Mesothelial cell of epicardium (in vitro differentiated cells): ENCODE data around the gene UTP3. TPM values are rescaled to one million over a fixed set of nuclear protein-coding genes. Genes with fewer than 3 reads are reported as not detected.
"Not testable (repeated sequence)": the region's sequence is repeated elsewhere in the genome, so short reads cannot be mapped to it uniquely, and the experiment has no call there.

Experiments
- DNase-seq, 2 experiments: peaks; one replicate each; pipeline ENCODE4 v3.0.0; 2021; ENCODE audit warnings: low spot score in 2 of 2; ENCODE audit not compliant: unreplicated experiment in 2 of 2
- H3K27ac Mint-ChIP-seq: 2 replicates; pipeline ENCODE4 v1.8.0; 2021; ENCODE audit warnings: mixed read lengths
- H3K27me3 Mint-ChIP-seq: 2 replicates; pipeline ENCODE4 v1.8.0; 2021; ENCODE audit warnings: low read depth, mixed read lengths
- H3K36me3 Mint-ChIP-seq: 2 replicates; pipeline ENCODE4 v1.8.0; 2021; ENCODE audit warnings: mixed read lengths
- H3K4me1 Mint-ChIP-seq: 2 replicates; pipeline ENCODE4 v1.8.0; 2021; ENCODE audit warnings: mixed read lengths
- H3K4me3 Mint-ChIP-seq: 2 replicates; pipeline ENCODE4 v1.8.0; 2021; ENCODE audit warnings: mild to moderate bottlenecking, moderate library complexity, mixed read lengths
- H3K9me3 Mint-ChIP-seq: 2 replicates; pipeline ENCODE4 v1.8.0; 2021; ENCODE audit warnings: mixed read lengths
- total RNA-seq: library from RNA; stranded (reverse); gene quantifications from 3 replicates; pipeline ENCODE4 v1.2.1, GENCODE V29; 2021
- TF ChIP-seq, protein P1 (sequence below): fragments of 200-600 bp; sonication (generic); IDR thresholded peaks from one replicate; pipeline ENCODE4 v1.5.0; 2021; ENCODE audit warnings: antibody characterized with exemption; ENCODE audit not compliant: unreplicated experiment

The UTP3 gene
- total RNA-seq, 1 donor from 2014 or later = 28.0 TPM

DNA sequence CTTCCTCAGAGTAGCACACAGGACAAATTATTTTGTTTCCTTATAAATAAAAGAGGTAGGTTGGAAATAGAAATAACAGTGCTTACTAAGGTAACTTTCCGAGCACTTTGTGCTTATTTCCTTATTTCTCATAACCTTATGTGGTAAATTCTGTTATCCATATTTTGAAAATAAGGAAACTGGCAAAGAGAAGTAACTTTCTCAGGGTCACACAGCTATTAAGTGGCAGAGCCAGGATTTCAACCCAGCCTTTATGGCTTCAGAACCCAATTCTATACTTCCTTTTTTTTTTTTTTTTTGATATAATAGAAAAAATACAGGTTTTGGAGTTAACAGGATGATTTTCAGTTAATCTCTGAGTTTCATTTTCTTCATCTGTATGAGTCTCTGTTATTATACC lies 3.3 kb downstream of the UTP3 start:
- H3K4me3 Mint-ChIP-seq = no peak overlapping the region
- peaks cover 33% of the 10 kb centered on the region for H3K4me1 Mint-ChIP-seq
- DNase-seq = no peak
- no peak overlapping the region for H3K27ac Mint-ChIP-seq
- H3K36me3 Mint-ChIP-seq = peaks cover 5% of the 10 kb centered on the region
- H3K9me3 Mint-ChIP-seq = no peaks in the 10 kb centered on the region
- H3K27me3 Mint-ChIP-seq = no peaks in the 10 kb centered on the region
- TF ChIP-seq, protein P1, sequence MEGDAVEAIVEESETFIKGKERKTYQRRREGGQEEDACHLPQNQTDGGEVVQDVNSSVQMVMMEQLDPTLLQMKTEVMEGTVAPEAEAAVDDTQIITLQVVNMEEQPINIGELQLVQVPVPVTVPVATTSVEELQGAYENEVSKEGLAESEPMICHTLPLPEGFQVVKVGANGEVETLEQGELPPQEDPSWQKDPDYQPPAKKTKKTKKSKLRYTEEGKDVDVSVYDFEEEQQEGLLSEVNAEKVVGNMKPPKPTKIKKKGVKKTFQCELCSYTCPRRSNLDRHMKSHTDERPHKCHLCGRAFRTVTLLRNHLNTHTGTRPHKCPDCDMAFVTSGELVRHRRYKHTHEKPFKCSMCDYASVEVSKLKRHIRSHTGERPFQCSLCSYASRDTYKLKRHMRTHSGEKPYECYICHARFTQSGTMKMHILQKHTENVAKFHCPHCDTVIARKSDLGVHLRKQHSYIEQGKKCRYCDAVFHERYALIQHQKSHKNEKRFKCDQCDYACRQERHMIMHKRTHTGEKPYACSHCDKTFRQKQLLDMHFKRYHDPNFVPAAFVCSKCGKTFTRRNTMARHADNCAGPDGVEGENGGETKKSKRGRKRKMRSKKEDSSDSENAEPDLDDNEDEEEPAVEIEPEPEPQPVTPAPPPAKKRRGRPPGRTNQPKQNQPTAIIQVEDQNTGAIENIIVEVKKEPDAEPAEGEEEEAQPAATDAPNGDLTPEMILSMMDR = no peak

DNA sequence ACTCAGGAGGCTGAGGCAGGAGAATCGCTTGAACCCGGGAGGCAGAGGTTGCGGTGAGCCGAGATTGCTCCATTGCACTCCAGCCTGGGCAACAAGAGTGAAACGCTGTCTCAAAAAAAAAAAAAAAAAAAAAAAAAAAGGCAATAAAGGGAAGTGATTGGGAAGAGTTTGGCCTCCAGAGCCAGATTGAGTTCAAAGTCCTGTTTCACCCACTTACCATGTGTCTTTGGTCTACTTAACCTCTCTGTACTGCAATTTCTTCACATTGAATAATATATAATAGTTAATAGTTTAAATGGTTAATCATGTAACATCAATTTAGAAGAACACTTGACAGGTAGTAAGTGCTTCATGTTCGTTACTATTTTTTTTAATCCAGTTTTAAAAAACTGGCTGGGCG lies 6.3 kb downstream of the UTP3 start:
- peaks cover 14% of the 10 kb centered on the region for H3K4me1 Mint-ChIP-seq
- not testable (repeated sequence) for H3K4me3 Mint-ChIP-seq, DNase-seq, H3K27me3 Mint-ChIP-seq, H3K9me3 Mint-ChIP-seq, H3K36me3 Mint-ChIP-seq, H3K27ac Mint-ChIP-seq

DNA sequence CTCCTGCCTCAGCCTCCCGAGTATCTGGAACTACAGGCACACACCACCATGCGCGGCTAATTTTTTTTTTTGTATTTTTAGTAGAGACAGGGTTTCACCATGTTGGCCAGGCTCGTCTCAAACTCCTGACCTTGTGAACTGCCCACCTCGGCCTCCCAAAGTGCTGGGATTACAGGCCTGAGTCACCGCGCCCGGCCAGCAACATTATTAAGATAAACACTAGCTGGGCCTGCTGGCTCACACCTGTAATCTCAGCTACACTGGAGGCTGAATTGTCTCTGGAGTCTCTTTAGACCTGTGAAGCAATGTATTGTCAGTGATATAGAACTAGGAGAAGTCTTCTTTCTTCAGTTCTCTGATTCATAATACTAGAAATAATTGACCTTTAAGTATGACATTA lies 10.1 kb downstream of the UTP3 start:
- not testable (repeated sequence) for H3K9me3 Mint-ChIP-seq, H3K4me3 Mint-ChIP-seq, H3K27ac Mint-ChIP-seq, H3K36me3 Mint-ChIP-seq, H3K27me3 Mint-ChIP-seq, DNase-seq
- peaks cover 12% of the 10 kb centered on the region for H3K4me1 Mint-ChIP-seq

DNA sequence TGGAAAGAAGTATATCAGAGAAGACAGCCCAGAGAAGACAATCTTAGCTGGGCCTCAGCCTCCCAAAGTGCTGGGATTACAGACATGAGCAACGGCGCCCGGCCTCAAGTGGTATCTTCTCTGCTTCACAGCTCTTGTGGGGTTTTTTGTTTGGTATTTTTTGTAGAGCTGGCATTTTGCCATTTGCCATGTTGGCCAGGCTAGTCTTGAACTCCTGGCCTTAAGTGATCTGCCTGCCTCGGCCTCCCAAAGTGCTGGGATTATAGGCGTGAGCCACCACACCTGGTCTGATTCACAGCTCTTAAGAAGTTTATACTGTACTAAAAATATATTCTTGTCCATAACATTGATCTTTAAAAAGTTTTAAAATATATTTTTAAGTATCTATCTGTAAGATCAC lies 12.4 kb downstream of the UTP3 start:
- no peaks in the 10 kb centered on the region for H3K36me3 Mint-ChIP-seq
- H3K4me3 Mint-ChIP-seq = no peak overlapping the region

DNA sequence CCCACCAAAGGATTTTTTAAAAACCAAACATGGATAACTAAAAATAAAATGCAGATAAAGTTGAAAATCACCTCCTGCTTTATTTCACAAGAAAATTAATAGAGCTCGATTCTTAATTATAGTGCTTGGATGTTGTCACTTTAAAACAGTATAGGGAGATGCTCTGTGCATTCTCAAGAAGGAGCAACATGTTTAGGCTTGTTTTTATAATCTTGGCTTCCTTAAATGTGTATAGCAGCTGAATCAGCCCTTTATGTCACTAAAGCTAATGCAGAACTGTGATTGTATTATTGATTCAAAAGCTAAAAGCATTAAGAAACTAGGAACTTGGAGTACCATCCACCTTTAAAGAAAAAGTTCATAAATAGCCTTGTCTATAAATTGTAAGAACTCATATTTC lies 12.9 kb downstream of the UTP3 start:
- Mint-ChIP-seq H3K4me3 (no peak overlapping the region), H3K27me3 (no peaks in the 10 kb centered on the region), H3K4me1 (peaks cover 22% of the 10 kb centered on the region), H3K9me3 (no peaks in the 10 kb centered on the region), H3K27ac (no peak overlapping the region), H3K36me3 (no peaks in the 10 kb centered on the region)
- TF ChIP-seq, protein P1 = no peak
- DNase-seq = no peak

More for the DNA sequence above, 12.4 kb downstream of the UTP3 start:
- Mint-ChIP-seq H3K27me3 (no peaks in the 10 kb centered on the region), H3K27ac (no peak overlapping the region), H3K9me3 (no peaks in the 10 kb centered on the region), H3K4me1 (peaks cover 16% of the 10 kb centered on the region)
- TF ChIP-seq, protein P1 = no peak
- no peak for DNase-seq

DNA sequence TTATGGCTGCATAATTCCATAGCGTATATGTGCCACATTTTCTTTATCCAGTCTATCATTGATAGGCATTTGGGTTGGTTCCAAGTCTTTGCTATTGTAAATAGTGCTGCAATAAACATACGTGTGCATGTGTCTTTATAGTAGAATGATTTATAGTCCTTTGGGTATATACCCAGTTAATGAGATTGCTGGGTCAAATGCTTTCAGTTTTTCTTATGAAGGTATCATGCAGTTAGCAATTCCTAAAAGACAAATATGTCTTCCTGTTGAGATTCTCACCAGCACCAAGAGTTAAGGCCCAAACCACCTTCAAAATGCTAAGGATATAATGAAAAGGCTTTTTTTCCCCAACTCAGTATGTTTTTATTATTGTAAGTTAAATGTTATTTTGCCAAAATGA lies 14.3 kb downstream of the UTP3 start:
- H3K36me3 Mint-ChIP-seq, DNase-seq, H3K9me3 Mint-ChIP-seq, H3K4me3 Mint-ChIP-seq, H3K27me3 Mint-ChIP-seq: not testable (repeated sequence)
- Mint-ChIP-seq H3K4me1 (peaks cover 28% of the 10 kb centered on the region), H3K27ac (peak overlapping the region; percentile 84)

DNA sequence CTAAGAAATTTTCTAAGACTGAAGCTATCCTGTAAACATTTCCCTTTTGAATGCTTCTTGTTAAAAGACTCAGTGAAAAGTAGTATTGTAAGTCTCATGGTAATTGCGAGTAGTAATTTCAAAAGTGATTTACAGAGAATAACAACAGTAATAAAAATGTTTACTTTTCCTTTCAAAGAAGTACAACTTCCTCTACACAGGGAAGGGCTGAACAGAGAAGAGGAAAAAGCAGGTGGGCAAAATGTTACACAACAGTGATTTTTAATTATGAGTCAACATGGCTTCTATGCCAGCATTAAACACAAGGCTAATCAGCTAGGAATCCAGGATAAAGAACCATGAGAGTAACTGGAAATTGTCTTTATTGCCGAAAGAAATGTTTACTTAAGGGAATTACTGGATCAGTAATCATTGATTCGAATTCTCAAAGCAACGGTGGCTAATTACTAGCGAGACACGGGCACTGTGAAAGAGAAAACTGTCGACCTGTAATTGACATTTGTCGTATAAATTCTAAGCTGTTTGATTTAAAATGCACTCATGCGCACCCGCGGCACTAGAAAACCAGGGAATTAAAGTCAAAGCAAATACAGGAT lies 15.4 kb downstream of the UTP3 start:
- TF ChIP-seq, protein P1 = no peak
- no peaks in the 10 kb centered on the region for H3K27me3 Mint-ChIP-seq
- H3K27ac Mint-ChIP-seq = peak overlapping the region; percentile 99
- peaks cover 28% of the 10 kb centered on the region for H3K4me1 Mint-ChIP-seq
- no peaks in the 10 kb centered on the region for H3K36me3 Mint-ChIP-seq
- peak overlapping the region; percentile 88 for H3K4me3 Mint-ChIP-seq
- no peak for DNase-seq
- H3K9me3 Mint-ChIP-seq = no peaks in the 10 kb centered on the region
